Measurements from ENCODE around the gene S100A11. TPM values are rescaled to one million over a fixed set of nuclear protein-coding genes. Genes with fewer than 3 reads are reported as not detected.

The S100A11 gene
- total and polyA plus RNA-seq, 4 donors: 69.4 to 3,092 (median 1,654) TPM

GRCh38 chr1:152026895-152027294 is 9.9 kb downstream of the S100A11 start:
- Histone ChIP-seq H3K9ac (ENCODE audit: insufficient read depth in 1 of 2, low read length in 2 of 2) (no peak overlapping the region), H3K27me3 (ENCODE audit: control insufficient read depth in 3 of 3, insufficient read depth in 3 of 3, low read length in 2 of 3) (no peaks in the 10 kb centered on the region), H3K36me3 (ENCODE audit: control insufficient read depth in 4 of 4, insufficient read depth in 4 of 4, low read length in 4 of 4) (peaks cover 0 to 10% (median 5%) of the 10 kb centered on the region in 4 donors), H3K4me3 (no peak overlapping the region), H3K9me3 (ENCODE audit: control insufficient read depth in 4 of 4, insufficient read depth in 3 of 4, low read length in 3 of 4) (no peaks in the 10 kb centered on the region), H3K4me1 (ENCODE audit: control insufficient read depth in 5 of 5, insufficient read depth in 5 of 5, low read length in 5 of 5) (no peaks in the 10 kb centered on the region), H3K27ac (ENCODE audit: low read depth in 1 of 2, low read length in 1 of 2) (no peak overlapping the region)
- WGBS, 2 donors: 48 to 53% methylated on average over 3 of the region's 3 CpGs
- no peak for TF ChIP-seq CTCF (IDR thresholded peaks at IDR 0.05; ENCODE audit: control extremely low read depth, extremely low read depth)
- DNase-seq: no peak
- ATAC-seq (ENCODE audit: insufficient read depth, low FRiP score): no peak

- H3K4me3 ChIP-seq: no peak overlapping the region
- H3K9me3 ChIP-seq (ENCODE audit: control insufficient read depth in 4 of 4, insufficient read depth in 3 of 4, low read length in 3 of 4): no peaks in the 10 kb centered on the region
- TF ChIP-seq CTCF (IDR thresholded peaks at IDR 0.05; ENCODE audit: control extremely low read depth, extremely low read depth): no peak
- WGBS, 2 donors: 85 to 97% methylated on average over 4 of the region's 4 CpGs
- DNase-seq (no peak), ATAC-seq (ENCODE audit: insufficient read depth, low FRiP score) (no peak)
- H3K27me3 ChIP-seq (ENCODE audit: control insufficient read depth in 3 of 3, insufficient read depth in 3 of 3, low read length in 2 of 3): no peaks in the 10 kb centered on the region
- no peaks in the 10 kb centered on the region for H3K4me1 ChIP-seq (ENCODE audit: control insufficient read depth in 5 of 5, insufficient read depth in 5 of 5, low read length in 5 of 5)
- no peak overlapping the region for H3K9ac ChIP-seq (ENCODE audit: insufficient read depth in 1 of 2, low read length in 2 of 2)
- H3K36me3 ChIP-seq (ENCODE audit: control insufficient read depth in 4 of 4, insufficient read depth in 4 of 4, low read length in 4 of 4): no peaks in the 10 kb centered on the region
- H3K27ac ChIP-seq (ENCODE audit: low read depth in 1 of 2, low read length in 1 of 2): no peak overlapping the region
These were observed 12.6 kb downstream of the S100A11 start for GRCh38 chr1:152024223-152024622.

- H3K4me3 ChIP-seq: no peak overlapping the region
- H3K9me3 ChIP-seq (ENCODE audit: control insufficient read depth in 4 of 4, insufficient read depth in 3 of 4, low read length in 3 of 4): no peaks in the 10 kb centered on the region
- no peak for TF ChIP-seq CTCF (IDR thresholded peaks at IDR 0.05; ENCODE audit: control extremely low read depth, extremely low read depth)
- no peaks in the 10 kb centered on the region for H3K27me3 ChIP-seq (ENCODE audit: control insufficient read depth in 3 of 3, insufficient read depth in 3 of 3, low read length in 2 of 3)
- no peak for ATAC-seq (ENCODE audit: insufficient read depth, low FRiP score)
- H3K4me1 ChIP-seq (ENCODE audit: control insufficient read depth in 5 of 5, insufficient read depth in 5 of 5, low read length in 5 of 5): no peaks in the 10 kb centered on the region
- WGBS, 2 donors: 92 to 99% methylated on average over 4 of the region's 4 CpGs
- no peak for DNase-seq
- H3K27ac ChIP-seq (ENCODE audit: low read depth in 1 of 2, low read length in 1 of 2): no peak overlapping the region
- no peak overlapping the region for H3K9ac ChIP-seq (ENCODE audit: insufficient read depth in 1 of 2, low read length in 2 of 2)
- no peaks in the 10 kb centered on the region for H3K36me3 ChIP-seq (ENCODE audit: control insufficient read depth in 4 of 4, insufficient read depth in 4 of 4, low read length in 4 of 4)
These were observed 13.6 kb downstream of the S100A11 start for GRCh38 chr1:152023221-152023620.

GRCh38 chr1:152022474-152022873 is 14.3 kb downstream of the S100A11 start:
- 83 to 86% methylated on average over 3 of the region's 3 CpGs for WGBS, 2 donors
- ATAC-seq (ENCODE audit: insufficient read depth, low FRiP score) (no peak), DNase-seq (no peak)
- no peaks in the 10 kb centered on the region for H3K27me3 ChIP-seq (ENCODE audit: control insufficient read depth in 3 of 3, insufficient read depth in 3 of 3, low read length in 2 of 3)
- H3K9me3 ChIP-seq (ENCODE audit: control insufficient read depth in 4 of 4, insufficient read depth in 3 of 4, low read length in 3 of 4): no peaks in the 10 kb centered on the region
- no peak overlapping the region for H3K27ac ChIP-seq (ENCODE audit: low read depth in 1 of 2, low read length in 1 of 2)
- no peaks in the 10 kb centered on the region for H3K4me1 ChIP-seq (ENCODE audit: control insufficient read depth in 5 of 5, insufficient read depth in 5 of 5, low read length in 5 of 5)
- H3K4me3 ChIP-seq: no peak overlapping the region
- TF ChIP-seq CTCF (IDR thresholded peaks at IDR 0.05; ENCODE audit: control extremely low read depth, extremely low read depth): no peak
- no peaks in the 10 kb centered on the region for H3K36me3 ChIP-seq (ENCODE audit: control insufficient read depth in 4 of 4, insufficient read depth in 4 of 4, low read length in 4 of 4)
- H3K9ac ChIP-seq (ENCODE audit: insufficient read depth in 1 of 2, low read length in 2 of 2): no peak overlapping the region

Measured in lung (tissue), 12 donors.